Measurements from ENCODE around the gene ENTPD6. TPM values are rescaled to one million over a fixed set of nuclear protein-coding genes. Genes with fewer than 3 reads are reported as not detected.

Gene ENTPD6
- total RNA-seq, 1 experiment from 2014 or later: 86.6 TPM

DNA sequence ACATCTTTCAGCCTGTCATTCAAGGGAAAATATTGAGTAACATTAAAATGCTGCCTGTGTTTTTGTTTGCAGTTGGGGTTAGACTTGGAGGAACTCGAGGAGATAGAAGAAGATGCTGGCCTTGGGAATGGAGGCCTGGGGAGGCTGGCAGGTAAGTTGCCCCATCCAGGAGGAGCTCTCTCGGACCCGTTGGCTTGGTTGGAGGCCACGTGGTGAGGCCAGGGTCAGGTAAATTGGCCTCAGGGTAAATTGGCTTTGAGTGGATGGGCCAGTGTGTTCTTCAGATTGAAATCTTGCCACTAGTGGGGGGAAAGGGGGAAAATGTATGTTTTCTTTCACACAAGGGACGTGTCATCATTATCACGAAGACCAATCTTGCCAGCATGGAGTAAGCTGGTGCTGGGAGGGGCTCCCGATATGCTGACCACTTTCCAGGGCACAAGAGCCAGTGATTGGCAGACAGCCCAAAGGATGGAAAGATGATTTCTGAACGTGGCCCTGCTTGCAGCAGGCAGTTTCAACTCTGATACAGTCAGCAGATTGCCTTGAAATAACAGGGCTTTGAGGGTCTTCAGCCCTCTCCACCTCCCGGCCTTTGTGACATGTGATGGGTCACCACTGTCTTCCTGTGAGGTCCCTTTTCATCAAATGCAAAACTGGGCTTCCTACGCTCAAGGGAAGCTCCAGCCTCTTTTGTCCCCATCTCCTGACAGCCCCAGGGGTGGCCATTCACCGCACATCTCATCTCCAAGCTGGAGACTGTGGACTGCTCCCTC, 73.7 kb downstream of the ENTPD6 start:
- Mint-ChIP-seq H3K27ac (ENCODE audit: unreplicated experiment) (peak overlapping the region; percentile 45), H3K4me1 (ENCODE audit: low read depth, unreplicated experiment) (no peaks in the 10 kb centered on the region), H3K36me3 (ENCODE audit: insufficient read depth, unreplicated experiment) (peaks cover 24% of the 10 kb centered on the region), H3K27me3 (ENCODE audit: insufficient read depth, unreplicated experiment) (no peaks in the 10 kb centered on the region), H3K9me3 (ENCODE audit: unreplicated experiment) (no peaks in the 10 kb centered on the region), H3K4me3 (ENCODE audit: unreplicated experiment) (no peak overlapping the region)
- ChIA-PET POLR2A (no interaction called here), CTCF (no interaction called here)
- no peaks in the 10 kb centered on the region; the same call in 1 of the 2 replicates for H3K36me3 ChIP-seq (ENCODE audit: control insufficient read depth, insufficient read depth, low read length)
- DNase-seq: peak in 1 of 2 experiments; percentile 14
- intact Hi-C loops (cut with micrococcal nuclease; ENCODE audit: unreplicated experiment): no loop called here
- no peaks in the 10 kb centered on the region for H3K9me3 ChIP-seq
- no peaks in the 10 kb centered on the region for H3K27me3 ChIP-seq (replicated peaks; ENCODE audit: control insufficient read depth, insufficient read depth, low read length)
- TF ChIP-seq, protein P1, sequence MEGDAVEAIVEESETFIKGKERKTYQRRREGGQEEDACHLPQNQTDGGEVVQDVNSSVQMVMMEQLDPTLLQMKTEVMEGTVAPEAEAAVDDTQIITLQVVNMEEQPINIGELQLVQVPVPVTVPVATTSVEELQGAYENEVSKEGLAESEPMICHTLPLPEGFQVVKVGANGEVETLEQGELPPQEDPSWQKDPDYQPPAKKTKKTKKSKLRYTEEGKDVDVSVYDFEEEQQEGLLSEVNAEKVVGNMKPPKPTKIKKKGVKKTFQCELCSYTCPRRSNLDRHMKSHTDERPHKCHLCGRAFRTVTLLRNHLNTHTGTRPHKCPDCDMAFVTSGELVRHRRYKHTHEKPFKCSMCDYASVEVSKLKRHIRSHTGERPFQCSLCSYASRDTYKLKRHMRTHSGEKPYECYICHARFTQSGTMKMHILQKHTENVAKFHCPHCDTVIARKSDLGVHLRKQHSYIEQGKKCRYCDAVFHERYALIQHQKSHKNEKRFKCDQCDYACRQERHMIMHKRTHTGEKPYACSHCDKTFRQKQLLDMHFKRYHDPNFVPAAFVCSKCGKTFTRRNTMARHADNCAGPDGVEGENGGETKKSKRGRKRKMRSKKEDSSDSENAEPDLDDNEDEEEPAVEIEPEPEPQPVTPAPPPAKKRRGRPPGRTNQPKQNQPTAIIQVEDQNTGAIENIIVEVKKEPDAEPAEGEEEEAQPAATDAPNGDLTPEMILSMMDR (IDR thresholded peaks at IDR 0.05; ENCODE audit: insufficient read depth in 1 of 2, low read depth in 1 of 2, low read length in 1 of 2, severe bottlenecking in 1 of 2, unreplicated experiment in 1 of 2): no peak
- no TSS peak for BruUV-seq (replicated peaks)
- no peaks in the 10 kb centered on the region for H3K4me1 ChIP-seq
- H3K4me3 ChIP-seq (ENCODE audit: low read depth, low read length): no peak overlapping the region

GRCh38 chr20:25269833-25270170, 74.3 kb downstream of the ENTPD6 start:
- peak in 1 of 2 experiments; percentile 21 for DNase-seq
- H3K4me3 ChIP-seq (ENCODE audit: low read depth, low read length): no peak overlapping the region
- BruUV-seq (replicated peaks): no TSS peak
- Mint-ChIP-seq H3K27me3 (ENCODE audit: insufficient read depth, unreplicated experiment) (no peaks in the 10 kb centered on the region), H3K36me3 (ENCODE audit: insufficient read depth, unreplicated experiment) (peaks cover 21% of the 10 kb centered on the region), H3K9me3 (ENCODE audit: unreplicated experiment) (no peaks in the 10 kb centered on the region), H3K4me1 (ENCODE audit: low read depth, unreplicated experiment) (no peaks in the 10 kb centered on the region), H3K27ac (ENCODE audit: unreplicated experiment) (peak overlapping the region; percentile 45), H3K4me3 (ENCODE audit: unreplicated experiment) (no peak overlapping the region)
- intact Hi-C loops (cut with micrococcal nuclease; ENCODE audit: unreplicated experiment): no loop called here
- H3K36me3 ChIP-seq (ENCODE audit: control insufficient read depth, insufficient read depth, low read length): no peaks in the 10 kb centered on the region; the same call in 1 of the 2 replicates
- TF ChIP-seq, protein P1 (IDR thresholded peaks at IDR 0.05; ENCODE audit: insufficient read depth in 1 of 2, low read depth in 1 of 2, low read length in 1 of 2, severe bottlenecking in 1 of 2, unreplicated experiment in 1 of 2): no peak
- no peaks in the 10 kb centered on the region for H3K4me1 ChIP-seq
- POLR2A ChIA-PET: no interaction called here
- H3K27me3 ChIP-seq (replicated peaks; ENCODE audit: control insufficient read depth, insufficient read depth, low read length): no peaks in the 10 kb centered on the region
- H3K9me3 ChIP-seq: no peaks in the 10 kb centered on the region
- CTCF ChIA-PET: no interaction called here

GRCh38 chr20:25270829-25271251, 75.3 kb downstream of the ENTPD6 start:
- Mint-ChIP-seq H3K36me3 (ENCODE audit: insufficient read depth, unreplicated experiment) (peaks cover 30% of the 10 kb centered on the region), H3K27ac (ENCODE audit: unreplicated experiment) (no peak overlapping the region), H3K27me3 (ENCODE audit: insufficient read depth, unreplicated experiment) (no peaks in the 10 kb centered on the region), H3K9me3 (ENCODE audit: unreplicated experiment) (no peaks in the 10 kb centered on the region), H3K4me1 (ENCODE audit: low read depth, unreplicated experiment) (no peaks in the 10 kb centered on the region), H3K4me3 (ENCODE audit: unreplicated experiment) (no peak overlapping the region)
- Histone ChIP-seq H3K27me3 (replicated peaks; ENCODE audit: control insufficient read depth, insufficient read depth, low read length) (no peaks in the 10 kb centered on the region), H3K9me3 (no peaks in the 10 kb centered on the region), H3K4me3 (ENCODE audit: low read depth, low read length) (no peak overlapping the region), H3K36me3 (ENCODE audit: control insufficient read depth, insufficient read depth, low read length) (no peaks in the 10 kb centered on the region; the same call in 1 of the 2 replicates), H3K4me1 (no peaks in the 10 kb centered on the region)
- ChIA-PET CTCF (no interaction called here), POLR2A (no interaction called here)
- no TSS peak for BruUV-seq (replicated peaks)
- DNase-seq: peak in 1 of 2 experiments; percentile 38
- TF ChIP-seq, protein P1 (IDR thresholded peaks at IDR 0.05; ENCODE audit: insufficient read depth in 1 of 2, low read depth in 1 of 2, low read length in 1 of 2, severe bottlenecking in 1 of 2, unreplicated experiment in 1 of 2): no peak
- intact Hi-C loops (cut with micrococcal nuclease; ENCODE audit: unreplicated experiment): no loop called here

Measured in Caco-2 (cell line).